Activated CD4-positive, CD25-positive, alpha-beta regulatory T cell treated with anti-CD3 and anti-CD28 coated beads, Interleukin-2, amount 50 U/mL, for 16 hours (primary cell): Measurements from ENCODE around the gene MORN3.
"Not testable (repeated sequence)": the region's sequence is repeated elsewhere in the genome, so short reads cannot be mapped to it uniquely, and the experiment has no call there.

Source experiments
- DNase-seq: peaks from one replicate; pipeline ENCODE4 v3.0.0-alpha.2; 2020; ENCODE audit warnings: low read depth, low spot score

Gene MORN3

DNA sequence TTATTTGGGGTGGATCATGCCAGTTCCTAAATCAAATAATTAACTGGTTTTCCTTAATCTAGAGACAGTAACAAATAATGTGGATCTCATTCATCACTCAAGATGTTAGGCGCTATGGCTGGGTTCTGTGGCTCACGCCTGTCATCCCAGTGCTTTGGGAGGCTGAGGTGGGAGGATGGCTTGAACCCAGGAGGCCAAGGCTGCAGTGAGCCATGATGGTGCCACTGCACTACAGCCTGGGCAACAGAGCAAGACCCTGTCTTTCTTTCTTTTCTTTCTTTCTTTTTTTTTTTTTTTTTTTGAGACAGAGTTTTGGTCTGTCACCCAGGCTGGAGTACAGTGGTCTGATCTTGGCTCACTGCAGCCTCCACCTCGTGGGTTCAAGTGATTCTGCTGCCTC, 23.3 kb upstream of the MORN3 start:
- DNase-seq: not testable (repeated sequence)

DNA sequence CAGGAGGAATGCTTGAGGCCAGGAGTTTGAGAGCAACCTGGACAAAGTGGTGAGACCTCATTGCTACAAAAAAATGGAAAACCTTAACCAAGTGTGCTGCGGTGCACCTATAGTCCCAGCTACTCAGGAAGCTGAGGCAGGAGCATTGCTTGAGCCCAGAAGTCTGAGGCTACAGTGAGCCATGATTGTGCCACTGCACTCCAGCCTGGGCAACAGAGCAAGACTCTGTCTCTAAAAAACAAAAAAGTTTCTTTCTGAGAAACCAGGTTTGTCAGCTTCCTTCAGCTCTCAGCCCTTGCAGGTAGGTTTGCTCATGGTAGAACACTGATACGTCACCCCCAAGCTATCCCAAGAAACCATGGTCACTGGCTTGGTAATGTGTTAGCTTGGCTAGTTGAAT, 20.0 kb upstream of the MORN3 start:
- no peak for DNase-seq

DNA sequence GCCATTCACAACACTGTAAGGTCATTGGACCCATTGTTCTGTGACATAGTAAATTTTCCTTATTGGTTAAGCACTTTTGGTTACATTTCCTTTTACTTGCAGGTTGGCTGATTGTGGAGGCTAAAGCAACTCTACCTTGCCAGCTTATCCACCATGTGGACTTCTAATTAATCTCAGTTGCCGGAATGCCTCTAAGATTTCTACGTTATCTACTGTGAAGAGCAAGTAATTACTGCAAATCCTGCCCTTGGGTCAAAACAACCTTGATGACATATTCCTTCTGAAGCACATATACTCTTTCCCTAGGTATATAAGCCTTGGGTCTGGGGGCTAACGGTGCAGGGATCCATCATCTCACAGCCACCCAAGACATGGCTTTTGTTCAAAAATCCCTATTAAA, 19.5 kb upstream of the MORN3 start:
- DNase-seq: no peak

DNA sequence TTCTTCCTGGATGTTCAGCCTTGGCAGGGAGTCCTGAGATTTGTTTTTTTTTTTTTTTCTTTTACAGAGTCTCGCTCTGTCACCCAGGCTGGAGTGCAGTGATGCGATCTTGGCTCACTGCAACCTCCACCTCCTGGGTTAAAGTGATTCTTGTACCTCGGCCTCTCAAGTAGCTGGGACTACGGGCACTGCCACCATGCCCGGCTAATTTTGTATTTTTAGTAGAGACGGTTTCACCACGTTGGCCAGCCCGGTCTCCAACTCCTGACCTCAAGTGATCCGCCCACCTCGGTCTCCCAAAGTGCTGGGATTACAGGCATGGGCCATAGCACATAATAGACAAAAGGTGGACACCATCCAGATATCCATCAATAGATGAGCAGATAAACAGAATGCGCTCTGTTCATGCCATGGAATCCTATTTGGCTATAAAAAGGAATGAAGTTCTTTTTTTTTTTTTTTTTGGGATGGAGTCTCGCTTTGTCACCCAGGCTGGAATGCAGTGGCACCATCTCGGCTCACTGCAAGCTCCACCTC, 10.3 kb upstream of the MORN3 start:
- not testable (repeated sequence) for DNase-seq

DNA sequence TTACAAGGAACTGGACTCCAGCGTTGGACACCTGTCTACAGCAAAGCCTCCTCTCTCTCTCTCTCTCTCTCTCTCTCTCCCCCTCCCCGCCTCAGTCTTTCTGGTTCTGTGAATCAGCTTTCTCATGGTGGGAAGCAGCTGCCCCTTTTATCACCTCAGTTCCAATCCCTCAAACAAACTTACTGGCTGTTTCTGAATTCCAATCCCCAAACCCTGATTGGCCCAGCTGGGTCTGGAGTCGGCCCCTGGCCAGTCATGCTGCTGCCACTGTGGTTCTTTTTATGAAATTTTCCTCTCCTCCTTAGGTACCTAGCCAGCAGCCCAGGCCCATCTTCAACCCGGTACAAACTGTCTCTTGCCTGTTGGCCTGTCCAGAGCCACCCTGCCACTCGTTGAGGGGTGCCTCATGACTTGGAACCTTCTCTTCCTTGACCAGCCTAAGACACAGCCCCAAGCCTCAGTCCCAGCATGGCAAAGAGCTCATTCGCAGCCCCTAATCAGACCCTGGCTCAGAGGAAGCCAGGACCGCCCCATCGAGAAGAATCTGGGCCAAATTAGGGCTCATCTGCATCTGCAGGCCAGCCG, 9.4 kb upstream of the MORN3 start:
- no peak for DNase-seq

DNA sequence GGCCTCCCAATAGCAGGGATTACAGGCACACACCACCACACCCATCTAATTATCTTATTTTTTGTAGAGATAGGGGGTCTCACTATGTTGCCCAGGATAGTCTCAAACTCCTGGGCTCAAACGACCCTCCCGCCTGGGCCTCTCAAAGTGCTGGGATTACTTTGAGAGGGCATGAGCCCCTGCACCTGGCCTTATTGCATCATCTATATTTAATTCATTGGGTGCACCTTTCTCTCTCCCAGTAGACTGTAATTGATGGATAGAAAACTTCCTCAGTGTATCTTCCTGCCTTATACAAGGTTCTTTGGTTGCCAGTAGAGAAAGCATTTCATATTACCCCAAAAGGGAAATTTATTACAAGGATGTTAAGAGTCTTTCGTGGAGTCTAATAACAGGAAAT, 8.9 kb upstream of the MORN3 start:
- DNase-seq: no peak

DNA sequence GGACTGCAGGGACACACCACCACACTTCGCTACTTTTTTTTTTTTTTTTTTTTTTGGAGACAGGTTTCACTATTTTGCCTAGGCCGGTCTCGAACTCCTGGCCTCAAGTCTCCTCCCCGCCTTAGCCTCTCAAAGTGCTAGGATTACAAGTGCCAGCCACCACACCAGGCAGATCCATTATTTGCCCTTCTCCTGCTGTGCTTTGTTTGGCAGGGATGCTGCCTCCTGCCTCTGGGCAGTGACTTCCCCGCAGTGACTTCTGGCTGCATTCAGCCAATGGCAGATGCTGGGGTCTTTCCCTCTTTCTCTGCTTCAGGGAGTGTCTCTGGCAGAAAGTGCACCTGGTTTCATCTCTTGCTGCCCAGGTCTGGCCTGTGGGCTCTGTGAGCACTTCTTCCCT, 6.7 kb upstream of the MORN3 start:
- no peak for DNase-seq

DNA sequence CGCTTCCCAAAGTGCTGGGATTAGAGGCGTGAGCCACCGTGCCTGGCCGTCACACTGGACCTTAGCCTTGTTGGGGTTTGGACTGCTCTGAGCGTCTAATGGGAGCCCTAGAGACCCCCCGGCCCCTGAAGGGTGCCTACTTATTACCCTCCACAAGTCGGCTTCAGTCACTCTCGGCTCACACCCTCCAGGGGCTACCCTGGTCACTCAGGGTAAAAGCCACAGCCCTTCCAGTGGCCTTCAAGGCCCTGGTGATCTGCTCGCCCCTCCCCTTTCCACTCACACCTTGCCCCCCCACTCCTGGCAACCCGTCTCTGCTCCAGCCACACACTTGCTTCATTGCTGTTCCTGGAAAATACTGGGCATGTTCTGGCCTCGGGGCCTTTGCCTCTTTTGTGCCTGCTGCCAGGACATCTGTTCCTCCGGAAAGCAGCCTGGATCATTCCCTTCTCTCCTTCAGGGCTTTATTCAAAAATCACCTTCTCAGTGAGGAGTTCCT, 3.6 kb upstream of the MORN3 start:
- no peak for DNase-seq

DNA sequence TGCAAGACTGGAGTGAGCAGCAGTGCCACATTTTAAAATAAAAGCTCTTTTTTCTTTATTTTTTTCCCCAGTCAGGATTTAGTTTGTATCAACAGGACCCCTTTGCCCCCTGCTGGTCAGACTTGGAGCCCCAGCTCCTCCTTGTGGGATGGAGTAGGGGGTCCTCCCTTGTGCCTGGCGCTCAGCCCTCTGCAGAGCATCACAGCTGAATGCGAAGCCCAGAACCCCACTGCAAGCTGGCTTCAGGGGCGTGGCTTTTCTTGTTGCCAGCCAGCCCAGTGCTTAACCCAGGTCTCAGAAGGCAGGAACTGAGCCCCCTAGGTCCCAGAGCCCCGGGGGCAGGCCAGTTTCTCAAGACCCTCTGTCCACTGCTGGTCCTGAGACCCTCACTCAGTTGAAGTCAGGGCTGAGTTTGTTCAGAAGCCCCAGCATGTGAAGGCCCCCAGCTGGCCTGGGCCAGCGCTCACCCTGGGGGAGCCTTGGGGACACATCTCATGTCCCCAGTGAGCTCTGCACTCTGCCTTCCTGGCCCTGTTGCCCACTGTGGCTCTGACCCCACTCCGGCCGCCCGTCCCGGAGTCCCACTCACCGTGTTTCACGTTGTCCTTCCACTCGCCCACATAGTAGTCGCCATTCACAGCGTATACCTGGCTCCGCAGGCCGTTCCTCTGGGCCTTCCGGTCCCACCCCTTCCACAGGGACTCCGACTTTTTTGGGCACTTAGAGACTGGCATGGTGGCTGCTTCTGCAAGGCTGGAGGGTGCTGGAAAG, 519 bp downstream of the MORN3 start:
- DNase-seq: peak; percentile 29

DNA sequence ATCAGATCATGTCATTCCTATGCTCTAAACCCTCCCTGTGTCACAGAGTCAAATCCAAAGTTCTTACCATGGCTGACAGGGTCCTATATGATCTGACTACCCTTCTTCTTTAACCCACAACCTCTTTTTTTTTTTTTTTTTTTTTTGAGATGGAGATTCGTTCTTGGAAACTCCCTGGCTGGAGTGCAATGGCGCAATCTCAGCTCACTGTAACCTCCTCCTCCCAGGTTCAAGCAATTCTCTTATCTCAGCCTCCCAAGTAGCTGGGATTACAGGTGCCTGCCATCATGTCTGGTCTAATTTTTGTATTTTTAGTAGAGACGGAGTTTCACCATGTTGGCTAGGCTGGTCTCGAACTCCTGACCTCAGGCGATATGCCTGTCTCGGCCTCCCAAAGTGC, 2.6 kb downstream of the MORN3 start:
- not testable (repeated sequence) for DNase-seq

DNA sequence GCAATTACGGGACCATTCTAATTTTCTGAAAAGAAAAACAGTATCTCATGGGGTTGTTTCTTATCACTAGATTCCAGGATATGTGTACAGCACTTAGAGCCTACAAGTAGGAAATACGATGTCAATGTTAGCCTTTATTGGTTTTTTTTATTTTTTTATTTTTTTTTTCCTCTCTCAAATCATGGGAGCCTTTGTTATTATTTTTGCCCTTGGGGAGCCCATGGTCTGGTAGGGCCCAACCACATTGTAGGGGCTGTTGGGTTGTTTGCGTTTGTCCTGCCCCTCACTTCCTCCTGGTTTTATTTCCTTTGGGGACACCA, 5.9 kb downstream of the MORN3 start:
- no peak for DNase-seq

DNA sequence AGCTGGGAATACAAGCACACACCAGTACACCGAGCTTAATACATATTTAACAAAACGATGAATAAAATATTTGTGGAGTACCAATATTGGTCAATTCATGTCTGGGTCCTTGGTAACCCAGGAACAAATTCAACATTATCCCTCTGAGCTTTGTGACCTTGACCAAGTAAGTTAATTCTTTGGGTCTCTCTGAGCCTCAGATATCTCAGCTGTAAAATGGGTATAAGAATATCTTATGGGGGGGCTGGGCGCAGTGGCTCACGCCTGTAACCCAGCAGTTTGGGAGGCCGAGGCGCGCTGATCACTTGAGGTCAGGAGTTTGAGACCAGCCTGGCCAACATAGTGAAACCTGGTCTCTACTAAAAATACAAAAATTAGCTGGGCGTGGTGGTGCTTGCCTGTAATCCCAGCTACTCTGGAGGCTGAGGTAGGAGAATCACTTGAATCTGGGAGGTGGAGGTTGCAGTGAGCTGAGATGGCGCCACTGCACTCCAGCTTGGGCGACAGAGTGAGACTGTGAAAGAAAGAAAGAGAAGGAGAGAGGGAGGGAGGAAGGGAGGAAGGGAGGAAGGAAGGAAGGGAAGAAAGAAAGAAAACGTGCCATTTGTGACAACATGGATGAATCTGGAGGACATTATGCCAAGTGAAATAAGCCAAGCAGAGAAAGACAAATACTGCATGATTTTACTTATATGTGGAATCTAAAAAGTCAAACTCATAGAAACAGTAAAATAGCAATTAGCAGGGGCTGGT, 7.9 kb downstream of the MORN3 start:
- not testable (repeated sequence) for DNase-seq

DNA sequence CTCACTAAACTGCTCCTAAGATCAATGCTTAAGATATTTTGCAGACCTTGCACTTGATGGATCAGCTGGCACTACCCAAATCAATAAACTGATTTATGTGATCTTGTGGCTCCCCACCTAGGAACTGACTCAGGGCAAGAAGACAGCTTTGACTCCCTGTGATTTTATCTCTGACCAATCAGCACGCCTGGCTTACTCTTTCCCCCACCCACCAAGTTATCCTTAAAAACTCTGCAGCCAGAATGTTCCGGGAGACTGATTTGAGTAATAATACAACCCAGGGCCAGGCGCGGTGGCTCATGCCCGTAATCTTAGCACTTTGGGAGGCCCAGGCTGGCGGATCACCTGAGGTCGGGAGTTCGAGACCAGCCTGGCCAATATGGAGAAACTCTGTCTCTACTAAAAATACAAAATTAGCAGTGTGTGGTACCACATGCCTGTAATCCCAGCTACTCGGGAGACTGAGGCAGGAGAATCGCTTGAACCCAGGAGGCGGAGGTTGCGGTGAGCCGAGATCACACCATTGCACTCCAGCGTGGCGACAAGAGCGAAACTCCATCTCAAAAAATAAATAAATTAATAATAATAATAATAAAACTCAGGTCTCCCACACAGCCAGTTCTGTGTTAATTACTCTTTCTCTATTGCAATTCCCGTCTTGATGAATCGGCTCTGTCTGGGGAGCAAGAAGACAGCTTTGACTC, 12.0 kb downstream of the MORN3 start:
- DNase-seq: no peak

DNA sequence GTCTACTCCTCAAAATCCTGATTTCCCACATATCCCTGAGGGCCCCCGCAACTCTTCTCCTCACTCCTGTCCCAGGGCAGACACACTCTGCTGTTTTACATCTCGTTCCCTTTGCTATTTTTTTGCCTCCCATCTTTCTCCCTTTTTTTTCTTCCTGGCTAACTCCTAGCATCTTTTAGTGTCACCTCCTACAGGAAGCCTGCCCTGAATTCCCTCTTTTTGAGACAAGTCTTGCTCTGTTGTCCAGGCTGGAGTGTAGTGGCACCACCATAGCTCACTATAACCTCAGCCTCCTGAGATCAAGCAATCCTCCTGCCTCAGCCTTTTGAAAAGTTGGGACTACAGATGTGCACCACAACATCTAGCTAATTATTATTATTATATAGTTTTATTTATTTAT, 13.3 kb downstream of the MORN3 start:
- no peak for DNase-seq

DNA sequence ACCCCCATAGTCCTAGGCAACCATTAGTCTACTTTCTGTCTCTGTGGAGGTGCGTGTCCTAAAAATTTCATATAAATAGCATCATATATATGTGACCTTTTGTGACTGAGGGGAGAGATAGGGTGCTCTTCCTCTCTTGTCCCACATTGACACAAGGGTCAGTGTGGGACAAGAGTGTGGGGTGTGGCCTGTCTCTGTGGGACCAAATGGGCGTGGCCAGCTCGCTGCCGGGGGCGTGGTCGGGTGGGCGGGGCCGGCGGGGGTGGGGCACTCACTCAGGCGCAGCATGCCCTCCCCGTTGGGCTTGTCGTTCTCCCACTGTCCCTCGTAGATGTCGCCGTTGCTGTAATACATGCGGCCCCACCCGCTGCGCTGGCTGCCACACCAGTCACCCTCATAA, 15.5 kb downstream of the MORN3 start:
- no peak for DNase-seq

DNA sequence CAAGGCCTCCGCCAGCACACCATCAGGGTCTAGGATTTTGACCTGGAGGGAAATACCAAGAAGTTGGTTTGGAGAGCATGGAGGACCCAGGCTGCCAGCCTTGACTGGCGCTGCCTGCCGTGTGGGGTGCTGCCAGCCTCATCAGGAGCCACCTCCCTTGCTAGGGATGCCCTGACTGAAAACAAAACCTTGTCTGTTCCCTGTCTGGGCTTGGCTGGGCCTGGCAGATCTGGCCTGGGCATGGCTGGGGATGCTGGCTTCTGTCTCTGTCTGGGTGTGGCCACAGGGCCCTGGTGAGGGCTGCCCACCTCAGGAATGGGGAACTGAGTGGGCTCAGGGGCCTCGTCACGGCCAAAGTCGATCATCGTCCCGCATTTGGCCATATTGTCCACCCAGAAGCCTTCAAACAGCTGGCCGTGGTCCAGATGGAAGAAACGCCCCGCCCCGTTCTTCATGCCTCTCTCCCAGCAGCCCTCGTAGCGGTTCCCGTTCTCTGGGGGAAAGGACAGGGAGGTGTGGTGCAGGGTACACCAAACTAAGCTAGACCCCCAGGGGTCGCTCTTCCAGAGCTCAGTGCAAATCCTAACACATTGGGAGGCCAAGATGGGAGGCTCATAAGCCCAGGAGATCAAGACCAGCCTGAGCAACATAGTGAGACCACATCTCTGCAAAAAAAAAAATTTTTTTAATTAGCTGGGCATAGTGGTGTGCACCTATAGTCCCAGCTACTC, 16.5 kb downstream of the MORN3 start:
- no peak for DNase-seq

DNA sequence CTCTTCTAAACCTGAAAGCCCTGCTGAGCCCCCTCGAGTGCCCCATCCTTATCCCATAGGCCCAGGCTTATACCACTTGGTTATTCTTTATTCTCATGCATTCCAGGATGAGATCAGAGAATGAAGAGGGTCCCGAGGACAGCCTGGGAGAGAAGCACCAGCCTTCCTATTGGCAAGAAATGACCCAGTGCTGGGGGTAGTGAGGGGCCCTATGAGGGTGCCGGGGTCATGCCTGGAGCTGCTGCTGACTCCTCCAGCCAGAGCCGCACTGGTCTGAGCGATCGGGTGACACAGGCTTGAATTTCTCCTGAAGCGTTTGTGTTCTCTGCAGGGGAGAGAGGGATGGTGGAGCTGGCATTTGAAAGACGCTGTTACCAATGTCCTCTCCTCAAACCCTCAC, 18.1 kb downstream of the MORN3 start:
- no peak for DNase-seq

DNA sequence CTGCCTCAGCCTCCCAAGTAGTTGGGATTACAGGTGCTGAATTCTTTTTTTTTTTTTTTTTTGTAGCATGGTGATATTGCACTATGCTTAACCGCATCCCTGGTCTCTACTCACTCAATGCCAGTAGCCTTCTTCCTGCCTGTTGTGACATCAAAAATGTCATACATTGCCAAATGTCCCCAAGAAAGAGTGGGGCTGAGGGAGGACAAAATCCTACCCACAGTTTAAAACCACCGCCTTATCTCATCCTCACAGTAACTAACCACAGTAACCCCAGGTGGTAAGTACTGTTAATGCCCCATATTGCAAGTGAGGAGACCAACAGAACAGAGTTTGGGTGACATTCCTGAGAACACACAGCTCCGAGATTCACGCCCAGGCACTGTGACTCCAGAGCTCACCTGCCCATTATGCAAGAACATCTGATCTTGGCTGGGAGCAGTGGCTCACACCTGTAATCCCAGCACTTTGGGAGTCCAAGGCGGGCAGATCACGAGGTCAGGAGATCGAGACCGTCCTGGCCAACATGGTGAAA, 19.6 kb downstream of the MORN3 start:
- no peak for DNase-seq

DNA sequence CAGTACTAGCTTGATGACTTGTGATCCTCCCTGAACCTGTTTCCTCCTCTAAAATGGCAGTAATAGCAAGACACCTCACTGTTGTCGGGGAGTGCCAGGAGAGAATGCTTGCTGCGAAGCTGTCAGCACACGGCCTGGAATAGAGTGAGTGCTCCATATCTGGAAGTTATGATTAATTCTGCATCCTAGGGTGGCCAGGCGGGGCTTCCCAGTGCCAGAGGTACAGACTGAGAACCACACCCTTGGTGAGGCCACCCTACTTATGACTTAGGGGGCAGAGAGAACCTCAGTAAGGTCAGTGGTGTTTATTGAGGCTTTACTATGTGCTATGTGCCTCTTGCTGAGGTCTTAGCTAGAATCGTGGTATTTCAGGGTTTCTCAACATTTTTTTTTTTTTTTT, 20.1 kb downstream of the MORN3 start:
- DNase-seq: no peak

DNA sequence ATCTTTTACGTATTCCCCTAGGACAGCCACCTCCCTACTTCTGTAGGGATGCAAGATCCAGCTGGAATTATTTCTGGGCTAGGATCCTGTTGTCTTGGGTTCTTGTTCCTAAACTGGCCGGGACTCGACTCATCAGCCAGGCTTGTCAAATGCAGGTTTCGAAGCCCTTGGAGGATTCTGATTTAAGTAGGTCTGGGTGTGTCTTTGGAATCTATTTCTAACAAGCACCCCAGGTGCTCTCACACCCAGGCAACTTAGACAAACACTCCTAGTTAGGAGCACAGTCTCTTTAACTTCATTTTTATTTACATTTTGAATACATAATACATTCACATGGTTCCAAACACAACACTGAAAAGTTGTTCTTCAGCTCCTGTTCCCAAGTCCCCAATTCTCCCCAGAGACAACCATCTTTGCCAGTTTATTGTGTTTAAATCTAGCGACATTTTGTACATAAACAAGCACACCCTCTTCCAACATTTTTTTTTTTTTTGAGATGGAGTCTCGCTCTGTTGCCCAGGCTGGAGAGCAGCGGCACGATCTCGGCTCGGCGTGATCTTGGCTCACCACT, 20.9 kb downstream of the MORN3 start:
- DNase-seq: no peak

DNA sequence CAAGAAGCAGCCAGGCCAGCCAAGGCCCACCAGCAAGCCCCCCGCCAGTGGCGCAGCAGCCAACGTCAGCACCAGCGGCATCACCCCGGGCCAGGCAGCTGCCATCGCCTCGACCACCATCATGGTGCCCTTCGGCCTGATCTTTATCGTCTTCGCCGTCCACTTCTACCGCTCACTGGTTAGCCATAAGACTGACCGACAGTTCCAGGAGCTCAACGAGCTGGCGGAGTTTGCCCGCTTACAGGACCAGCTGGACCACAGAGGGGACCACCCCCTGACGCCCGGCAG, 28.2 kb downstream of the MORN3 start:
- no peak for DNase-seq
